ENCODE data around the gene STRA6.

The STRA6 gene

DNA sequence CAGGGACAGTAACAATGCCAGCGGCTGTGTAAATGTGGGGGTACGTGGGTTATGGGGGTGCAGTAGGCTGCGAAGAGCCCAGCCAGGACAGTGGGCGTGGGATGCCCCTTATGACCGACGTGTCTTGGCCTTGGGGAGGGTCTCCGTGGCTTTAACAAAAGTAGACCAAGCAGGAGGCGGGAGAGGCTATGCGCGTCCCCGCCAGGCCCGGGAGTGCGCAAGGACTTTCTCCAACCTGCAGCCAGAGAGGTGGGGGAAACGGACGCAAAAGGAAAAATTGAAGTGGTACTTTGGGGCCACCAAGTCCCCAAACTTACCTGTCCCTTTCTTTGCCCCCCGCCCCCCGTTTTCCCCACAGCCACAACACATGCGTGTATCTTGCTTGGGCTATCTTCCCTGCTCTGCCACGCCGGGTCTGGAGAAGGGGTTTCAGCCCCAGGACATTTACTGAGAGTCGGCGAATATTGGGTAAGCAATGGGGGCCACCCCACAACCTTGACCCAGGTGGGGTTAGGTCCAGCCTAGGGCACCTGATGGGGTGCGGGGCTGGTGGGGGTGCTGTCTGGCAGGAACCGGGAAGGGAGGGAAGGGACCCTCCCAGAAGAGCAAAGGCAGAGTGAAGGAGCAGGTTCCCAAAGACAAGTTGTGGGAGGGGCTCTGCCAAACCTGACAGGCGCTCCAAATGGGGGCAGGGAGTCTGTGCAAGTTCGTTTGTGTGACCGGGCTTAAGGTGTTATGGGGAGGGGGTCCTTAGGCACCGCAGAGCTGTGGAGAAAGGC, 71.5 kb downstream of the STRA6 start:
- no peak for DNase-seq

DNA sequence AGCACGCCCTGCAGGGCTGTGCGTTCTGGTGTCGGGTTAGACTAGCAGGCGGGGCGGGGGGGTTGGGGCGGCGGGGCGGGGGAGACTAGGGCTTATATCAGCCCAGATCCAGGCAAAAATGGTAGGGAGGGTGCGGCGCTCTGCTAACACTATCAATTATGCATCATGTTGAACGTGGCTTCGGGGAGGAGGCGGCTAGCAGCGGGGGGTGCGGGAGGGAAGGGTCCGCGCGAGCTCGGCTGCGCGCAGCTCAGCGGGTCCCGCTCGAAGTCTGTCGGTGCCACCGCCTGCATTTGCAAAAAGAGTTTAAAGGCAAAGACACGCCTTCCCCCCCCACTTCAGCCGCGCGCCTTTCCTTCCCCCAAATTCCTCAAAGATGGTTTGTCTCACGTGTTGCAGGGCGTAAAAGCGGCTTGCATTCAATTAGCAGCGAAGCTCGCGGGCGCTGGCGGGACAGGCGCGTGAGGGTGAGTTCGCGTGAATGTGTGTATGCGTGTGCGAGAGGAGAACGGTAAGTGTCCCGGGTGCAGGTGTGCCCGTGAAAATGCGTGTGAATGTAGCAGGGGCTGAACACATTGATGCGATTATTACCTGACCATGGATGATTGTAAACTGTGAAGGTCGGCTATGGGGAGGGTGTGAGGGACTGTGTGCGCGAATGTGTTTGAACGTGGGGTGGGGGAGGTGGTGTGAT, 72.3 kb downstream of the STRA6 start, which contains the start of gene ISLR2:
Gene ISLR2, plus strand, starts transcription at position 432 of the 694 bp plus-strand sequence. CDS start 2,169 bp downstream, outside the sequence.
- no peak for DNase-seq

DNA sequence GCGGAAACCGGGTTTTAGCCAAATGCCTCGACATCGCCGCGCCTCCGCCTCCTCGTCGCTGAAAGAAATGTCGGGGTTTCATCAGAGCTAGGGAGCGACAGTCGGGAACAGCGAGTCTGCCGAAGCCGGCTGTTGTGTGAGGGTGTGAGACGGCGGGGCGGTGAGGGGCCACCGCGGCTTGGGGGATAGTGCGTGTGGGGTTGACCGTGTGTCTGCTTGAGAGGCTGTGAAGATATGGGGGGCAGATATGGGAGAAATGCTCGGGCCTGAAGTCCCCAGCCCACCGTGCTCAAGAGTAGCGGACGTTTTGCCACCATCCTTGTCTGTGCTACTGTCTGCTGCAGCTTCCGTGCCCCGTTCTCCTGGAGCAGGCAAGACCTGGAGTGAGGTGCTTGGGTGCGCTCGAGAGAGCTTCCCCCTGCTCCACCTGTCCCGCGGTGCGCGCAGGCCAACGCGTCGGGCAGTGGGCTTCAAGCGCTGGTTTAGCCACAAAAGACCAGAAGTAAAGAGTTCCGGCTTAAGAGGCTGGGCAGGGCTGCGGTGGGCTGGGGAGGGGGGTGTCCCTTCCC, 72.9 kb downstream of the STRA6 start:
- no peak for DNase-seq

Data from NCI-H1105 treated with DMSO at 0.1 percent for 48 hours (cell line).